K562 (cell line): Measurements from ENCODE around the gene KPNA3. TPM values are rescaled to one million over a fixed set of nuclear protein-coding genes. Genes with fewer than 3 reads are reported as not detected.
"Not testable (repeated sequence)": the region's sequence is repeated elsewhere in the genome, so short reads cannot be mapped to it uniquely, and the experiment has no call there.

Experiments
- ATAC-seq: fragments of 200-7000 bp; cut with Tn5 transposase; 3 replicates; pipeline ENCODE4 v1.9.1; 2020; ENCODE audit warnings: moderate library complexity
- BruUV-seq: library from RNA; stranded (reverse); fragments of 400-500 nt; replicated peaks from 2 replicates; lab custom pipeline; 2021; lab: Mats Ljungman, UMichigan
- CTCF ChIA-PET: fragments of 300-600 bp; formaldehyde crosslinking; extraction: SDS; loops from one replicate; lab custom pipeline; 2021; ENCODE audit warnings: low intra/inter-chr PET ratio; lab: Yijun Ruan, JAX
- POLR2A ChIA-PET: fragments of 300-600, 350-650 bp; sonication (Branson Sonifier 250); formaldehyde crosslinking; extraction: SDS; loops from one replicate; lab custom pipeline; 2021; ENCODE audit warnings: antibody characterized with exemption, inconsistent platforms; lab: Yijun Ruan, JAX
- DNase-seq, 4 experiments: peaks; one replicate each; pipeline versions ENCODE4 v3.0.0 to v3.0.0-alpha.2; 2011 to 2018; ENCODE audit warnings: low spot score in 3 of 4, mixed read lengths in 3 of 4; ENCODE audit errors: extremely low read depth in 1 of 4
- FAIRE-seq: peaks from 2 replicates; lab custom pipeline; 2011; peaks lifted over from hg19 to GRCh38; lab: Jason Lieb, UNC
- H2AFZ ChIP-seq: 2 replicates; pipeline ENCODE4 v1.6.0; 2011; ENCODE audit warnings: low read depth, low read length, control low read depth, inconsistent platforms
- H3K27ac ChIP-seq: fragments of 200-600 bp; 3 replicates; pipeline ENCODE4 v1.8.0; 2011; ENCODE audit warnings: low read depth, mild to moderate bottlenecking, control low read depth, inconsistent platforms, low read length, moderate library complexity, mixed read lengths; ENCODE audit errors: extremely low read depth
- H3K27me3 ChIP-seq, 2 experiments: fragments of 300-600 bp in 1 of 2; 2 replicates in 1 of 2; 3 replicates in 1 of 2; pipeline versions ENCODE4 v1.6.0 to v1.8.0; 2011; ENCODE audit warnings: inconsistent platforms in 2 of 2, low read length in 2 of 2, mild to moderate bottlenecking in 1 of 2, mixed read lengths in 1 of 2, moderate library complexity in 1 of 2; ENCODE audit not compliant: control insufficient read depth in 2 of 2, insufficient read depth in 2 of 2
- H3K36me3 ChIP-seq: fragments of 300-600 bp; 3 replicates; pipeline ENCODE4 v1.8.0; 2011; ENCODE audit warnings: mild to moderate bottlenecking, low read length, inconsistent platforms; ENCODE audit not compliant: control insufficient read depth, insufficient read depth
- H3K4me1 ChIP-seq, 2 experiments: fragments of 200-600 bp in 1 of 2; replicated peaks in 1 of 2; 2 replicates in 1 of 2; 3 replicates in 1 of 2; pipeline versions ENCODE4 v1.5.1 to v1.8.0; 2011; ENCODE audit warnings: inconsistent platforms in 2 of 2, low read length in 2 of 2, mild to moderate bottlenecking in 1 of 2, mixed read lengths in 1 of 2, moderate library complexity in 1 of 2; ENCODE audit not compliant: control insufficient read depth in 2 of 2, insufficient read depth in 2 of 2
- H3K4me2 ChIP-seq: 2 replicates; pipeline ENCODE4 v1.6.1; 2011; ENCODE audit warnings: low read length, control low read depth, inconsistent platforms, mixed read lengths; ENCODE audit not compliant: insufficient read depth
- H3K4me3 ChIP-seq: fragments of 200-600 bp; sonication (generic), shearing (Covaris generic); 2 replicates; pipeline ENCODE4 v1.5.1; 2016; ENCODE audit warnings: control low read depth, inconsistent platforms
- H3K79me2 ChIP-seq: fragments of 200-600 bp; 3 replicates; pipeline ENCODE4 v1.8.0; 2011; ENCODE audit warnings: low read length, inconsistent platforms; ENCODE audit not compliant: control insufficient read depth, insufficient read depth
- H3K9ac ChIP-seq, 2 experiments: 2 replicates each; pipeline versions ENCODE4 v1.6.0 to v1.6.1; 2011; ENCODE audit warnings: low read depth in 2 of 2, low read length in 2 of 2, control low read depth in 1 of 2, inconsistent platforms in 1 of 2, mild to moderate bottlenecking in 1 of 2, mixed read lengths in 1 of 2; ENCODE audit not compliant: insufficient read depth in 1 of 2
- H3K9me1 ChIP-seq: one replicate; pipeline ENCODE4 v1.6.0; 2011; ENCODE audit warnings: inconsistent platforms, mild to moderate bottlenecking, low read length, moderate library complexity; ENCODE audit not compliant: control insufficient read depth, insufficient read depth
- H3K9me3 ChIP-seq: replicated peaks from 2 replicates; pipeline ENCODE4 v1.5.1; 2011; ENCODE audit warnings: low read depth, low read length, inconsistent platforms; ENCODE audit not compliant: control insufficient read depth, insufficient read depth
- H4K20me1 ChIP-seq: replicated peaks from 2 replicates; pipeline ENCODE4 v1.6.1; 2011; ENCODE audit warnings: low read length, inconsistent platforms, mixed read lengths; ENCODE audit not compliant: control insufficient read depth, insufficient read depth
- CCNT2 ChIP-seq: IDR thresholded peaks from 2 replicates; pipeline ENCODE4 v1.6.1; 2011; ENCODE audit warnings: borderline replicate concordance, low read depth, mild to moderate bottlenecking, moderate library complexity, mixed read lengths, low read length; ENCODE audit not compliant: insufficient read length; ENCODE audit errors: extremely low read depth
- CREB1 ChIP-seq, 2 experiments: sonication (generic) in 1 of 2; formaldehyde crosslinking in 1 of 2; IDR thresholded peaks; 2 replicates each; pipeline versions ENCODE4 v1.6.1 to v1.8.0; 2012 to 2022; ENCODE audit warnings: inconsistent platforms in 1 of 2, mild to moderate bottlenecking in 1 of 2, missing genetic modification reagents in 1 of 2, moderate library complexity in 1 of 2
- ESRRA ChIP-seq: fragments of 450-650 bp; IDR thresholded peaks from 2 replicates; pipeline ENCODE4 v1.6.1; 2014; ENCODE audit warnings: low read depth, mild to moderate bottlenecking, moderate library complexity, borderline replicate concordance
- HDAC1 ChIP-seq, 2 experiments: fragments of 450-650 bp; IDR thresholded peaks; 2 replicates each; pipeline ENCODE4 v1.6.1; 2016 to 2017; ENCODE audit warnings: inconsistent platforms in 1 of 2, mild to moderate bottlenecking in 1 of 2, moderate library complexity in 1 of 2
- HMG20B ChIP-seq: fragments of 250-450 bp; sonication (Bioruptor Pico); IDR thresholded peaks from 2 replicates; pipeline ENCODE4 v1.5.0; 2021; ENCODE audit warnings: mild to moderate bottlenecking
- KDM1A ChIP-seq, 2 experiments: fragments of 450-650 bp; IDR thresholded peaks; 2 replicates each; pipeline ENCODE4 v1.6.1; 2016; ENCODE audit warnings: mild to moderate bottlenecking in 2 of 2
- MCM3 ChIP-seq: fragments of 450-650 bp; IDR thresholded peaks from 2 replicates; pipeline ENCODE4 v1.6.1; 2016
- PPARD ChIP-seq: fragments of 250-450 bp; sonication (Bioruptor Pico); IDR thresholded peaks from 2 replicates; pipeline ENCODE4 v1.8.0; 2022; ENCODE audit warnings: inconsistent platforms, mild to moderate bottlenecking, moderate library complexity
- RUNX1 ChIP-seq: sonication (generic); IDR thresholded peaks from 2 replicates; pipeline ENCODE4 v1.6.1; 2016; ENCODE audit warnings: antibody characterized with exemption, low read depth
- TAF15 ChIP-seq: fragments of 200-400 bp; formaldehyde crosslinking; IDR thresholded peaks from 2 replicates; pipeline ENCODE4 v1.6.1; 2017; ENCODE audit warnings: mild to moderate bottlenecking, low read depth, low read length, moderate library complexity
- ZNF584 ChIP-seq: fragments of 200-800 bp; sonication (Bioruptor generic); IDR thresholded peaks from 2 replicates; pipeline ENCODE4 v1.6.1; 2016; ENCODE audit warnings: low read depth, mild to moderate bottlenecking, missing genetic modification characterization, missing compliant biosample characterization
- ZNF609 ChIP-seq: sonication (generic); formaldehyde crosslinking; IDR thresholded peaks from 2 replicates; pipeline ENCODE4 v1.8.1; 2023; ENCODE audit warnings: missing genetic modification reagents, mild to moderate bottlenecking, borderline replicate concordance
- WGBS: fragments of 100-300 bp; shearing (Covaris generic); methylation state at CpG from one replicate; pipeline ENCODE4 v1.1.6; 2016; ENCODE audit warnings: low coverage, mixed read lengths; ENCODE audit not compliant: insufficient coverage; ENCODE audit errors: missing lambda C conversion rate; 5-methylcytosine and 5-hydroxymethylcytosine counted together
- in situ Hi-C: fragments of 300-500 bp; cut with MboI; formaldehyde crosslinking; loops from 4 replicates; pipeline ENCODE4 v1.15.0; 2018; ENCODE audit warnings: inconsistent platforms, mixed read lengths
- intact Hi-C: fragments of 100-400 bp; cut with micrococcal nuclease; formaldehyde crosslinking; loops from 2 replicates; pipeline ENCODE4 v1.14.2; 2022
- polyA plus RNA-seq, 8 experiments: library from polyadenylated mRNA; depleted of rRNA in 4 of 8; stranded (reverse) in 5 of 8; unstranded in 3 of 8; fragments of >200 nt; fragmentation: Nextera tagmentation in 2 of 8; fragmentation: Illumina TruSeq in 1 of 8; extraction: Ambion mirVana in 2 of 8; extraction: Trizol in 1 of 8; gene quantifications; 2 replicates each; pipeline versions ENCODE4 v1.2.1 to v1.2.3, GENCODE V29; 2011 to 2014; ENCODE audit warnings: inconsistent platforms in 1 of 8, missing spikeins in 1 of 8
- total RNA-seq, 7 experiments: library from RNA; depleted of rRNA in 6 of 7; stranded (reverse); fragments of >200 nt in 6 of 7; fragmentation: Illumina TruSeq in 2 of 7; extraction: Trizol in 2 of 7; gene quantifications; 2 replicates each; pipeline versions ENCODE4 v1.2.1 to v1.2.3, GENCODE V29; 2011 to 2021; ENCODE audit warnings: low replicate concordance in 1 of 7

KPNA3 gene
- total and polyA plus RNA-seq, 9 of the 15 experiments (the other 6 are each of a cell fraction or from before 2014, with no cell fraction given): 8.5 to 23.4 (median 15.7) TPM

- no peak for ATAC-seq
- Histone ChIP-seq H3K9me3 (no peaks in the 10 kb centered on the region), H3K4me1 (no peaks in the 10 kb centered on the region; a peak in 3 of 5 replicates), H3K36me3 (no peaks in the 10 kb centered on the region), H2AFZ (no peak overlapping the region), H3K79me2 (no peaks in the 10 kb centered on the region), H3K27ac (no peak overlapping the region)
- POLR2A ChIA-PET: interaction anchor here (0.6 to 0.9 kb wide), 2 partner anchors 13 to 18 kb away, joined by 3 to 4 read pairs; partner anchors contain the start of gene KPNA3
- TF ChIP-seq HMG20B (CRISPR knock-in tag) (no peak), ZNF584 (CRISPR knock-in tag) (no peak), PPARD (no peak), KDM1A (IDR thresholded peaks at IDR 0.05) (no peak), MCM3 (no peak), ESRRA (no peak), ZNF609 (CRISPR knock-in tag) (no peak), RUNX1 (no peak), HDAC1 (IDR thresholded peaks at IDR 0.05) (no peak), TAF15 (no peak), CREB1 (IDR thresholded peaks at IDR 0.05) (no peak), CREB1 (CRISPR knock-in tag; IDR thresholded peaks at IDR 0.05) (no peak), CCNT2 (no peak)
- TF ChIP-seq, all 486 proteins: peak for 0
- CTCF ChIA-PET: no interaction called here
- H3K4me2 ChIP-seq: no peak overlapping the region
- intact Hi-C loops: no loop called here
- peaks cover 14 to 18% of the 10 kb centered on the region in 2 experiments; a peak in 3 of 5 replicates for H3K27me3 ChIP-seq
- in situ Hi-C loops: no loop called here
- DNase-seq: no peak
- H4K20me1 ChIP-seq: no peaks in the 10 kb centered on the region
- H3K9me1 ChIP-seq: no peaks in the 10 kb centered on the region
- 0% methylated on average over 2 of the region's 3 CpGs for WGBS
- no peak overlapping the region for H3K9ac ChIP-seq
- FAIRE-seq: no peak
- no TSS peak for BruUV-seq
- no peak overlapping the region for H3K4me3 ChIP-seq
Measured at GRCh38 chr13:49806126-49806536, 13.6 kb upstream of the KPNA3 start.

GRCh38 chr13:49803047-49803446 lies 10.6 kb upstream of the KPNA3 start:
- H3K4me3 ChIP-seq, CTCF ChIA-PET, H3K9ac ChIP-seq, FAIRE-seq, BruUV-seq, H3K4me2 ChIP-seq, H3K9me3 ChIP-seq, H3K9me1 ChIP-seq, ATAC-seq, intact Hi-C loops, H2AFZ ChIP-seq, H4K20me1 ChIP-seq, H3K4me1 ChIP-seq, H3K27ac ChIP-seq, H3K36me3 ChIP-seq, H3K79me2 ChIP-seq, in situ Hi-C loops, DNase-seq: not testable (repeated sequence)
- peaks cover 10 to 13% of the 10 kb centered on the region in 2 experiments; a peak in 3 of 5 replicates for H3K27me3 ChIP-seq
- POLR2A ChIA-PET: interaction anchor here (0.7 to 1.6 kb wide), 2 partner anchors 10 to 70 kb away, joined by 3 to 6 read pairs; partner anchors contain the start of gene KPNA3
- 48% methylated on average over 3 of the region's 10 CpGs for WGBS
